Brain pericyte (primary cell): Measurements from ENCODE around the gene SLF2.
A peak's percentile ranks its signal among the peaks of the same experiment; 100 is the strongest.

Experiments used
- DNase-seq: peaks from one replicate; pipeline ENCODE4 v3.0.0-alpha.2; 2012; ENCODE audit warnings: low read depth, low spot score

Gene SLF2

DNA sequence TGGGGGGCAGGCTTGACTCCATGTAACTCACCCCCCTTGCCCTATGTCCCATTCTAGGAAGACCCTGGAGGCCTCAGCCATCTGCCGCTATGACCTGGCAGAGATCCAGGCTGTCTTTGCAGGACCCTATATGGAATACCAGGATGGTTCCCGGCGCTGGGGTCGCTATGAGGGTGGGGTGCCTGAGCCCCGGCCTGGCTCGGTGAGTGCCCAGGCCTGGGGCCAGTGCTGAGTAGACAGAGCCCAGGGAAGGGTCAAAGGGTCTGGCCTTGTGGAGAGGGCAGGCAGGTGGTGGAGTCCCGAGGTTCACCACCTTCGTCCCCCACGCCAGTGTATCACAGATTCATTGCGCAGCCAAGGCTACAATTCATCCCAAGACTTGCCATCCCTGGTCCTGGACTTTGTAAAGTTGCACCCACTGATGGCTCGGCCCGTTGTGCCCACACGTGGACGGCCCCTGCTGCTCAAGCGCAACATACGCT lies 67.1 kb downstream of the SLF2 start:
- DNase-seq, result no peak

DNA sequence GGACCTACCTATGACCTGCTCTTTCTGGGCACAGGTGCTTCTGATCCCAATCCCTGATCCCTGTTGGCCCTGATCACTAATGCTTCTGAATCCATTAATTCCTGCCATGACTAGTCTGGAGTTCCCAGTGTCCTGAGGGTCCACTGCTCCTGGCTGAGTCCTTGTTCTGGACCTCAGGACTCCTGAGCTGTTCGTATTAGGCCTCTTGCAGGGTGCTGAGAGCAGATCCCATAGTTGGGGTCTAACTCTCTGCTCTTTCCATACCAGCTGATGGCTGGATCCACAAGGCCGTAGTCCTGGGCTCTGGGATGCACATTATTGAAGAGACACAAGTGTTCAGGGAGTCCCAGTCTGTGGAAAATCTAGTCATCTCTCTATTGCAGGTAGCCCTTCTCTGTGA lies 67.5 kb downstream of the SLF2 start:
- DNase-seq, result no peak

DNA sequence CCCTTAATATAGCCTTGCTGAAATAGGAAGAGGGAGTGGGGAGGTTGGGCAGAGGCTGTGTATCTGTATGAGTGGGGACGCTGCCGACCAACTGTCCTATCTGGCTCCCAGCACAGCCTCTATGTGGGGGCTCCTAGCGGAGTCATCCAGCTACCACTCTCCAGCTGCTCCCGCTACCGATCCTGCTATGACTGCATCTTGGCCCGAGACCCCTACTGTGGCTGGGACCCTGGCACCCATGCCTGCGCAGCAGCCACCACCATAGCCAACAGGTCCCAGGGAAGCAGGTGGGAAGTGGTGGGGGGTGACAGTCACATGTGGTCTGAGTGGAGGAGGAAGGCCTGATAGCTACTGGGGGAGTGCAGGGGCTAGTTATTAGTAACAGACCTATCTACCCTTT lies 67.9 kb downstream of the SLF2 start:
- no peak for DNase-seq

DNA sequence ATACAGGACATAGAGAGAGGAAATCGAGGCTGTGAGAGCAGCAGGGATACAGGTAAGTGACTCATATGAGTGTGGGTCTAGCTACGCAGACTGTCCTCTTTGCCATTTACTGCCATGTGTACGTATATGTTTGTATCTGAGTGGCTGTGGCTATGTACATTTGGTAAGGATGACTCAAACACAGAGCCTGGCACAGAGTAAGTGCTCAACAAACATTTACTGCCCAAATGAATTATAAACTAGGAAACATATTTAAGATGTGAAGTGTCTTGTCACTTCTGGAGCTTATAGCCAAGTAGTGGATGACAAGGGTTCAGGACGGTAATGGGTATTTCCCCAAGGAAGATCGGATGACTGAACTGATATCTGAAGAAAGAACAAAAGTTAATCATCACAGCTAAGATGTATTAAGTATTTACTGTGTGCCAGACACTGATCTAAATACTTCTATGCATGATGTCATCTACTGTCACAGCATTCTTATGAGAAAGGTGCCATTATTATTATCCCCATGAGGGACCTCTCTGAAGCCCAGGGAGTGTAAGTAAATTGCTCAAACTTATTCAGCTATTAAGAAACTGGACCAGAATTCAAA lies 68.5 kb downstream of the SLF2 start:
- DNase-seq, result no peak

DNA sequence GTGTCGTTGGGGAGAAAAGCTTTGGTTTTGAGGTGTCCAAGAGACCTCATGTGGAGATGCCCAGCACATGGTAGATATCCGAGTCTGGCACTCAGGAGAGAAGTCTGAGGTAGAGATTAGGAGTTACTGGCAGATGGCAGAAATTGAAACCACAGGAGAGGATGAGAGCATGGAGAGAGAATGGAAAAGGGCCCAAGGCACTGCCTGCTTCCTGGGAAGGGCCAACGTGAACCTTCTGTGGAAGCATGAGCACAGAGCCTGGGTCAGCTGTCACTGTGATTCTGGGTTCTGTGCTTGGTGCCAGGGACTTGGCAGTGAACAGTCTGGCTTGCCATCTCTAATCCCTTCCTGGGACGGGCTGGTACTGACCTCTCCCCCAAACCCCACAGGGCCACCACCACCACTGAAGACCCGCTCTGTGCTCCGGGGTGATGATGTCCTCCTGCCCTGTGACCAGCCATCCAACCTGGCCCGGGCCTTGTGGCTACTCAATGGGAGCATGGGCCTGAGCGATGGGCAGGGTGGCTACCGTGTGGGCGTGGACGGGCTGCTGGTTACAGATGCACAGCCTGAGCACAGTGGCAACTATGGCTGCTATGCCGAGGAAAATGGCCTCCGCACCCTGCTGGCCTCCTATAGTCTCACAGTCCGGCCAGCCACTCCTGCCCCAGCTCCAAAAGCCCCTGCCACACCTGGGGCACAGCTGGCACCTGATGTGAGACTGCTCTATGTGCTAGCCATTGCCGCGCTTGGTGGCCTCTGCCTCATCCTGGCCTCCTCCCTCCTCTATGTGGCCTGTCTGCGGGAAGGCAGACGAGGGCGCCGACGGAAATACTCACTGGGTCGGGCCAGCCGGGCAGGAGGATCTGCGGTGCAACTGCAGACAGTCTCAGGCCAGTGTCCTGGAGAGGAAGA lies 70.4 kb downstream of the SLF2 start:
- no peak for DNase-seq

DNA sequence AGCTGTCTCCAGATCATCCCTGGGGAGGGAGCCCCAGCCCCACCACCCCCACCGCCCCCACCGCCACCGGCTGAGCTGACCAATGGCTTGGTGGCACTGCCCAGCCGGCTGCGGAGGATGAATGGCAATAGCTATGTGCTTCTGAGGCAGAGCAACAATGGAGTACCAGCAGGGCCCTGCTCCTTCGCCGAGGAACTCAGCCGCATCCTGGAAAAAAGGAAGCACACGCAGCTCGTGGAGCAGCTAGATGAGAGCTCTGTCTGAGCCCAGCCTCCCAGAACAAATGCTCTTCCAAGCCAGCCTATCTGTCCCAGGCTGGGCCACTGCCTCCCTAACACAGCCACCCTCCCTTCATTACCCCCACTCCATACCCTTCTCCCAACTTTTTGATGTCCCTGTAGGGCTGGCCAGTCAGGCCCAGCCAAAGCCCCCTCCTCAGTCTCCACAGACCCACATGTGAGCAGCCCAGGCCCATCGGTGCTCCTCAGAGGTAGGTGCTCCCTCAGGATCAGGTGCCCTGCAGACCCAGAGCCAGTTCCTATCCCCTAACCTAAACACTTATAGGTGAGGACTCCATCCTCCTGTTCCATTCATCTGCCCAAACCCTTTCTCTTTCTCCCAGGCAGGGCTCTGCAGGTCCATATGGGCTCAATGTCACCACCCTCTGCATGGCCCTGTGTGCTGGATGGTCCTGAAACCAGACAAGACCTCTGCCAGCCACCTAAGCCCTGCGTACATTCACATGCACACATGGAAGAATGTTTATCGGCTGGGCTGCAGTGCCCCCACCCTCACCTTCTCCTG lies 71.3 kb downstream of the SLF2 start:
- no peak for DNase-seq

DNA sequence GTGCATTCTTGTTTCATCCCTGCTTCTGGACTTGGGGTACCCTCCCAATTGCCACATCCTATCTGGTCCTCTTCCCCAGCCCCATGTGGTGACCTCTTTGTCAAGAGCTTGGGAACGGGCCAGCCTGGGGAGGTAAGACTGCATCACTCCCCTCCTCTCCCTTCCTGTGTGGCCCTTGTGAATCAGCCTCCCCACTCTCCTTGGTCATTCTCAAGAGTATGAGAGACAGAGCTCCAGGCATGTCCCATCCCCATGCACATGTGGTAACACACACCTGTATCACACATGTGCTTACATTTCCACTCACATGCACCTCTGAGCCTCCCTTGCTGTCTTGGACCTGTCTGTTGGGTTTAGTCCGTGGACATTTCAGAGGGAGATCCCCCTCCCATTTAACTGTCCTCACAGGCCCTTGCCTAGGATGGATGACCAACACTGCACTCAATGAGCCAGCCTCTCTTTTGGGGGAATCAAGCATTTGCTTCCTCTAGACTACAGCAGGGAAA lies 72.0 kb downstream of the SLF2 start:
- DNase-seq, result no peak

DNA sequence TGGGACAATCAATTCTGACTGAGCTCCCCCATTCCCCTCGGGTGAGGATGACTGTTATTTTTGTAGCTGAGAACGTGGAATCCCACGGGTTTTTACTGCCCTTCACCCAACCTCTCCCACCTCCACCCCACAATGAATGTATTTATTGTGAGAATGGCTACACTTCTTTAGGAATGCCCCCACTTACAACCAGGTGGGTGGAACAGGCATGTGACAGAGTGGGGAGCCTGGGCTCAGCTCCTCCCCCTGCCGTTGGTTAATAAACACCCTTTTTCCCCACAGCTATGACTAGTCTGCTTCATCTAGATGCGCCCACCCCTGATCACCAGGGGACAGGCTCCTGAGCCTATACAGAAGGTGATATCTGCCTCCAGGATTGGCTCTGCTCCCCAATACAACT lies 72.6 kb downstream of the SLF2 start:
- no peak for DNase-seq

DNA sequence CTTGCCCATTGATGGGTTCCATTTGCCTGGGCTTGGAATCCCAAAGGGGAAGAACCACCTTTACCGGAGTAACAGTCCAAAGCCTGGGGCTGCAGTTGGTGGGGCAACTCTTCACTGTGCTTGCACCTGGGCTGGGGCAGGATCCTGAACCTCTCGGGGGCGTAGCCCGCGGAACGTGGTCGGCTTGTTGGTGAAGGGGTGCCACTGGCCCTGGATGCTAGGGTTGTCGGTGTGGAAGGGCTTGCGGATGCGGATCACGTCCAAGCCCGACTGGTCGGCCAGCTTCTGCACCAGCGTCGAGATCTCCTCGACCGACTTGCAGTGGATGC lies 73.8 kb downstream of the SLF2 start:
- DNase-seq, result no peak

DNA sequence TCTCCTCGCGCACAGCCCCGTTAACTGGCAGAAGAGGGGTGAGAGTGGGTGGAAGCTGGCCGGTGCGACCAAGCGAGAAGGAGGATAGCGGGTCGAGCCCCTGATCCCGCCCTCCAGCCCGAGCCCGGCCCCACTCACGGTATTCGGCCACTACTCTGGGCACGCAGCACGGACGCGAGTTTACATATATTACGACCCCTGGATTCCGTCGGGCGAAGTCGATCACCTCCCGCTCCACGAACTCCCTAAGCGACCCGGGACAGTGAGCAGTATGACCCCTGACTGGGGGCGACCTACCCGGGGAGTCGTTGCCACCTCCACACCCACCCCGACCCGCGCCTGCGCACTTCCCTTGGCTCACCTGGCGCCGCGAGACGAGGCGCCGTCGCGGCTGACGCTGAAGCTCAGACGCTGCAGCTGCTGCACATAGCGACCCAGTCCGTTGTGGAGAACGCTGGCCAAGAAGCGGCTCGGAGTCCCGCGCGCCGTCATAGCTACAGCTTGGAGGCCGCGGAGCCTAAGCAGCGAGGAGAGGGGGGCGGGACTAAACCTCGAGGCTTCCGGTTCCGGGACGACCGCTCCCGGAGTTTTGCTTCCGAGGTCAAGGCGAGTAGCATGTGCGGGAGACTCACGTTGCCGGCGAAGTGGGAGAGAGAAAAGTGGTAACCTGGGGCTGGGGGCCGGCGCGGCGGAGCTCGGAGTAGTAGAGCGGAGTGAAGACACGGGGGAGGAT lies 74.4 kb downstream of the SLF2 start, which contains the start of the genes MRPL43 and TWNK:
Gene MRPL43, minus strand, starts transcription at position 546 of the 733 bp plus-strand sequence. Its CDS starts 54 bp downstream, at position 492.
Gene TWNK, plus strand, starts transcription at position 592 of the 733 bp plus-strand sequence. CDS start 668 bp downstream, outside the sequence.
- DNase-seq, result no peak

DNA sequence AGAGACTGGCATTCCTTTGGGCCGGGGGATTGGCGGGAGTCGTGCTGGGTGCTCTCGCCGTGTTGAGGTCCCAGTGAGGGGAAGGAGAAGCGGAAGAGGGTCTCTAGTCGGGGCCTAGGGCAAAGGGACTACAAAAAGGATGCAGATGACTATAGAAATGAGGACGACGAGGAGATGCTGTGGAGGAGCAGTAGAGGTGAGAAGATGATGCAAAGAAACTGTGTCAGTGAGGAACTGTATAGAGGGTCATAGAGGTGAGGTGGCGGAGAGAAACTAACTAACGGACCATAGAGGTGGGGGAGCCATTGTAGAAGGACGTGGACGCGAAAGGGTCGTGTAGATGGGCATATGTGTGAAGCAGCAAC lies 74.9 kb downstream of the SLF2 start:
- DNase-seq, result no peak

DNA sequence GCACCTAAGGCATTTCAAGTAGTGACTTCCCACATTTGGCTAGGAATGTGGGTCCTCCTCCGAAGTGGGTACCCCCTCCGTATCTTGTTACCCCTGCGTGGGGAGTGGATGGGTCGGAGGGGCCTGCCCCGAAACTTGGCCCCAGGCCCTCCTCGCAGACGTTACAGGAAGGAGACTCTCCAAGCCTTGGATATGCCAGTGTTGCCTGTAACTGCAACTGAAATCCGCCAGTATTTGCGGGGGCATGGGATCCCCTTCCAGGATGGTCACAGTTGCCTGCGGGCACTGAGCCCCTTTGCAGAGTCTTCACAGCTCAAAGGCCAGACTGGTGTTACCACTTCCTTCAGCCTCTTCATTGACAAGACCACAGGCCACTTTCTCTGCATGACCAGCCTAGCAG lies 75.4 kb downstream of the SLF2 start:
- no peak for DNase-seq

DNA sequence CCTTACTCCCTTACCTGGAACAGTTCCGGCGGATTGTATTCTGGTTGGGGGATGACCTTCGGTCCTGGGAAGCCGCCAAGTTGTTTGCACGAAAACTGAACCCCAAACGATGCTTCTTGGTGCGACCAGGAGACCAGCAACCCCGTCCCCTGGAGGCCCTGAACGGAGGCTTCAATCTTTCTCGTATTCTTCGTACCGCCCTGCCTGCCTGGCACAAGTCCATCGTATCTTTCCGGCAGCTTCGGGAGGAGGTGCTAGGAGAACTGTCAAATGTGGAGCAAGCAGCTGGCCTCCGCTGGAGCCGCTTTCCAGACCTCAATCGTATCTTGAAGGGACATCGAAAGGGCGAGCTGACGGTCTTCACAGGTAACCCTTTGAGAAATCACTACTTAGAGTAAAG lies 76.3 kb downstream of the SLF2 start:
- DNase-seq, result no peak

DNA sequence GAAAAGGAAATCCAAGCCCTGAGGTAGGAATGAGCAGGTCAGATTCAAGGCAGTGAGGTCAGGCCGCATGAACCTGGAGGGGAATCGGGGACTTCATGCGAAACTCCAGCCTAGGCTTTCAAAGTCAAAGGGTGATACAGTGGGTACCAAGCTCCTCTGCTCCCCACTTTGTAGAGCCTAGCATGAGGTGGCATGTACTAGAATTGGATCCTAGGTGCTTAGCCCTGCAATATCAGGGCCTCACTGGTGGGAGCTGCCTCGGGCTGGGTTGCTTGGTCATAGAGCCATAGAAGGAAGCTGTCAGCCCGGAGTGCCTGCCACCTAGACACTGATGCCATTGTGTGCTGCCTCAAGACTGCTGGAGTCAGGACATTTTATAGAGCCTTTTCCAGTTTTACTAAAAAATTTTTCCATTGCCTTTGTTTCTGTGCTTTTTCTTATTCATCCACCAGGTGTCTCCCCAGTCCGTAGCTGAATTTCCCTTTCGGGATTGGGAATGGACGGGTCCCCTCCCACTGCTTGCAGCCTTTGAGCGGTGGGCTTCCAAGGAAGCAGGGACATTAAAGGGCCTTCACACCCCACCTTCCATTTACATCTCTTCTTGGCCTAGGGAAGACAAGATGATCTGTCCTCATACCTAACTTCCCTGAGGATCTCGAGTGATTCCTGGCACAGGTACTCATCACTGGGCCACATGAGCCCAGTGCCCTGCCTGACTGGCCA lies 81.4 kb downstream of the SLF2 start:
- no peak for DNase-seq

DNA sequence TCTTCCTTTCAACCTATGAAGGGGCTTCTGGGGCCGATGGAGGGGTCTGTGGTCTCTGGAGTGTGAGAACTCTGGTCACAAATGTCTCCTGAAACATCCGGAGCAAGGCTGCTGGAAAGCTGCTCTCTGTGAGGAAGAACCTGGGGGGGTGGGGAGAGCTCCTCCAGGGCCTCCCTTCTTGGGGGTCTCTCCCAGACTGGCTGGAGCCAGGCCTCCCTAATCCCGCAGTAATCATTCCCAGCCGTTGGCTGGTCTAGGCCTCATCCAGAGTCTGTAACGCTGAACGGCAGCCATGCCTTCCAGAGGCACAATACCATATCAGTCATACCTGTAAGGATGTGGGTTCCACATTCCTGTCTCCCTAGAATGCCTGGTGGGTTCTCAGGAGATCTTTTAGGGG lies 82.4 kb downstream of the SLF2 start:
- no peak for DNase-seq

DNA sequence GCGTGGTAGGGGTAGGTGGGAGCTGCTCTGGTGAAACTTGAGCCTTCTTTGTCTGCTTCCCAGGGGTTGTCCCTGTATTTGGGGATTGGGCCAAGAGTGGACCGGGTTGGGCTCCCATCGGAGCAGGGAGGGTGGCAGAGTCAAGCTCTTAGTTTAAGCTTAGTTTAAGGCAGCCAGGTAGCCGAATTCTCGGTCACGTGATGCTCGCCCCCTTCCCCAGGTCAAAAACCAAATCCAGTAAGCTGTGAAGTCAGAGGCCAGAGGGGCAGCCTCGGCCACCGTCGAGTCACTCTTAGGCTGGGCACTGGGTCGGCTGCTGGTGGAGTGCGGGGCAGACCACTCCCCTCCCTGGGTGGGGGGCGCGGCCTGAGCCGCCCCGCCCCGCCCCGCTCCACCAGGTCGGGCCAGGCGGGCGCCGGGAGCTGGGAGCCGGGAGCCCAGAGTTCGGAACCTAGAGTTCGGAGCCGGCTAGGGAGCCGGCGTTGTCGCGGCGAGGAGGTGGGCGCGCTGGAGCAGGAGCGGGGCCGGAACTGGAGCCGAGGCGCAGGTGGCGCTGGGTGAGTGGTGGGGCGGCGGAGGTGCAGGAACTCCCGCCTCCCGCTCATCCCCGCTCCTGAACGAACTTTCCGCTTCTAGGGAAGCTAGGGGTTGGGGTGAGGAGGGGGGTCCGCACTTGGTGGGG lies 84.1 kb downstream of the SLF2 start:
- DNase-seq, result no peak

DNA sequence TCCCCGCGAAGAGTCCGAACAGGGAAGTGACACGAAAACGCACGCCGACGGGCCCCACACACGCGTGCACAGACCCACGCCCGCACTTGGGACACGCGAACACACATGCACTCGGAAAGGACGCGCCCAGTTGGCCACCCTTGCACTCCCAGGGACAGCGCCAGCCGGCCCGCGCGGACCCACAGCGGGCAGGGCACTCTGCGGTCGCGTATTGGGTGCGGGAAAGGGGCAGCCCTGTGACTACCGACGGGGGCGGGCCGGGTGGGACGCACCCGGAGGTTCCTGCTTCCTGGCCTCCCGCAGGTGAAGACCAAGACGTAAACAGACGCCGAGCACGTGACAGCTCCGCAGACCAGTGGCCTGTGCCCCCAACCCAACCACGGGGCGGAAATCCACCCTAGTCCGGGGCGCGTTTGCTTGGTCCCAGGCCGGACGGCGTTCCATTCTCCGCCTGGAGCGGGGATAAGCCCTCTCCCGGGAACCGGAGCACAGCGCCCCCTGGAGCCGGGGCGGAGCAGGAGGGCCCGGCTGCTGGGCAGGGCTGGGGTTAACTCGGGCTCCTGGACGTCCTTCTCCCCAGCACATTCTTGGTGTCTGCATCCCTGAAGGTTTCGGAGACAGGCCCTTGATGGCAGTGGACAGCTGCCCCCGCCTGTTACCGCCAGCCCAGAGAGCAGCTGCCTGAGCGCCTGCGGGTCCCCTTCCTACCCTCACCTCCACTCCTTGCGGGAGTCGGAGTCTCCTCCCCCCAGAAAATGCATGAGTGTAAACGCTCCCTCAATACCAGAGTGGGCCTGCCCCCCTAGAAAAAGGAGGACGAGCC lies 84.8 kb downstream of the SLF2 start:
- peak; percentile 47 for DNase-seq

DNA sequence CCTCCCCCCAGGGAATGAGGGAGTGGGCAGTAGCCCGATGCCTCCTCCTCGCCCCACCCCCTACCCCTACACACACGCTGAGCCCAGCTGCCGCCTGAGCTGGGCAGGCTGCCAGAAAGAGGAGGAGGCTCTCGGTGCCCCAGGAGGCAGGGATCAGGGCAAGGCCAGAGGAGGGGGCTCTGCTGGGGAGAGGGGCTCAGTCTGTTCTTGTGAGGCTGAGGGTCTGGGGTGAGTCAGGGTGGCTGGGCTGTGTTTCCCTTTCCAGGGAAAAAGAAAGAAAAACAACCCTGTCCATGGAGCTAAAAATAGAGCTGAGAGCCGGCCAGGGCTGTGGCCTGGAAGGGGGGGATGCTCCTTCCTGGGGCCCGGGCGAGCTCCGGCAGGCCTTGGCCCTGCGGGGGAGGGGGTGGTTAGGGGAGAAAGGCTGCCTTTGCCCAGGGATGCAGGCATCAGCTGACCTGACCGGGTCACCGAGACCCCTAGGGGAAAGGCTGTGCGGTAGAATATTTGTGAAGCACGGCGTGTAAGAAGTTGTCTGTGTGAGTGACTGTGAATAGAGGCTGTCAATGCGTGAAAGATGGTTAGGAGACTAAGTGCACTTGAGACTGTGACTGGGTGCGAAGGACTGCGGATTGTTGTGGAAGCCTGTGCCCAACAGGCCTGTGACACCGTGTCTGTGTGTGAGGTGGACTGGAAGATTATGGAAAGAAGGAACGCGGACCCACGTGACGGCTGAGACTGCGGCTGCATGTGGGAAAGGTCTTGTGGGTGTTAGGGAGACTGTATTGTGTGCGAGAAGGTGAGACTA lies 85.6 kb downstream of the SLF2 start:
- peak; percentile 90 for DNase-seq
